Measurements from ENCODE around the gene TTC19. TPM values are rescaled to one million over a fixed set of nuclear protein-coding genes. Genes with fewer than 3 reads are reported as not detected.

Gene TTC19
- total and polyA plus RNA-seq, 2 donors (not counting 3 experiments of a cell fraction or from before 2014, with no cell fraction given): 7.8 to 32.8 TPM

DNA sequence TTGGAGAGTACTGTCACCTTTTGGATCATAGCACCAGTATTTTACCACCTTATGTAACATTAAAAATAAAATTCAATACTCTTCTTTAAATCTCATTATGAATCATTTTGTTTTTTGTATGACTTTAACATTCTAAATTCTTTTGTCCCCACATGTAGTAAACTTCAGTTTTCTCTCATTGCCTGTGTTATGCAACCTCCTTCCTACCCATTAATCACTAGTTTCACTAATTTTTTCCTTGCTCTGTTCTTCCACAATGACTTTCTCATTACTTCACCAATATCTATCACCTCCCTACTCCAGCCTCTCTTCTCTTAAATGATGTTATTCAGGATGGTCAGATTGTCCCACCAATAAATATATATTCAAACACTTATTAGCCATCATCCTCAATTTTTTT is 68.7 kb downstream of the TTC19 start:
- dilution Hi-C loops (cut with MboI; ENCODE audit: extremely low pct_ligation_motif_present, low sequenced_read_pairs): no loop called here
- H2AFZ ChIP-seq (ENCODE audit: low read depth, low read length): no peak overlapping the region
- no peak for TF ChIP-seq EZH2 (IDR thresholded peaks at IDR 0.05; ENCODE audit: borderline replicate concordance, low read depth, low read length, severe bottlenecking)
- TF ChIP-seq POLR2A (IDR thresholded peaks at IDR 0.05; ENCODE audit: low read depth, low read length): no peak
- TF ChIP-seq, protein P1, sequence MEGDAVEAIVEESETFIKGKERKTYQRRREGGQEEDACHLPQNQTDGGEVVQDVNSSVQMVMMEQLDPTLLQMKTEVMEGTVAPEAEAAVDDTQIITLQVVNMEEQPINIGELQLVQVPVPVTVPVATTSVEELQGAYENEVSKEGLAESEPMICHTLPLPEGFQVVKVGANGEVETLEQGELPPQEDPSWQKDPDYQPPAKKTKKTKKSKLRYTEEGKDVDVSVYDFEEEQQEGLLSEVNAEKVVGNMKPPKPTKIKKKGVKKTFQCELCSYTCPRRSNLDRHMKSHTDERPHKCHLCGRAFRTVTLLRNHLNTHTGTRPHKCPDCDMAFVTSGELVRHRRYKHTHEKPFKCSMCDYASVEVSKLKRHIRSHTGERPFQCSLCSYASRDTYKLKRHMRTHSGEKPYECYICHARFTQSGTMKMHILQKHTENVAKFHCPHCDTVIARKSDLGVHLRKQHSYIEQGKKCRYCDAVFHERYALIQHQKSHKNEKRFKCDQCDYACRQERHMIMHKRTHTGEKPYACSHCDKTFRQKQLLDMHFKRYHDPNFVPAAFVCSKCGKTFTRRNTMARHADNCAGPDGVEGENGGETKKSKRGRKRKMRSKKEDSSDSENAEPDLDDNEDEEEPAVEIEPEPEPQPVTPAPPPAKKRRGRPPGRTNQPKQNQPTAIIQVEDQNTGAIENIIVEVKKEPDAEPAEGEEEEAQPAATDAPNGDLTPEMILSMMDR (IDR thresholded peaks at IDR 0.05; ENCODE audit: extremely low read depth in 1 of 2, insufficient read depth in 1 of 2, low read depth in 1 of 2, low read length in 2 of 2): no peak
- TF ChIP-seq FOS (IDR thresholded peaks at IDR 0.05; ENCODE audit: borderline replicate concordance, insufficient read depth, low read length): no peak
- TF ChIP-seq POLR2AphosphoS5 (IDR thresholded peaks at IDR 0.05; ENCODE audit: insufficient read depth, low read depth, low read length): no peak
- no peak for TF ChIP-seq MYC (IDR thresholded peaks at IDR 0.05; ENCODE audit: low read depth, low read length)
- TF ChIP-seq, protein P2, sequence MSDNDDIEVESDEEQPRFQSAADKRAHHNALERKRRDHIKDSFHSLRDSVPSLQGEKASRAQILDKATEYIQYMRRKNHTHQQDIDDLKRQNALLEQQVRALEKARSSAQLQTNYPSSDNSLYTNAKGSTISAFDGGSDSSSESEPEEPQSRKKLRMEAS (IDR thresholded peaks at IDR 0.05; ENCODE audit: insufficient read depth, insufficient read length): no peak
- TF ChIP-seq JUN (IDR thresholded peaks at IDR 0.05; ENCODE audit: borderline replicate concordance, insufficient read depth, insufficient read length, low read depth): no peak
- TF ChIP-seq GATA2 (IDR thresholded peaks at IDR 0.05; ENCODE audit: insufficient read depth, insufficient read length, low read depth, low read length): no peak
- H3K4me1 ChIP-seq (ENCODE audit: control insufficient read depth, extremely low read depth, insufficient read depth, low read length): no peaks in the 10 kb centered on the region
- ChIA-PET CTCF (no interaction called here), POLR2A (no interaction called here)
- no peaks in the 10 kb centered on the region for H3K27me3 ChIP-seq (ENCODE audit: control insufficient read depth in 2 of 2, insufficient read depth in 2 of 2, low read length in 2 of 2)
- no peak for FAIRE-seq
- DNase-seq (ENCODE audit: low read depth, low spot score): no peak
- no peak overlapping the region for H3K4me2 ChIP-seq (ENCODE audit: insufficient read depth, low read length)
- intact Hi-C loops (cut with micrococcal nuclease): no loop called here
- BruUV-seq (replicated peaks): no TSS peak
- no peak overlapping the region for H3K4me3 ChIP-seq (replicated peaks in 1 of 3; ENCODE audit: insufficient read depth in 1 of 3, low read depth in 1 of 3, low read length in 3 of 3)
- H3K79me2 ChIP-seq (ENCODE audit: control insufficient read depth, insufficient read depth, low read length): no peaks in the 10 kb centered on the region
- no peaks in the 10 kb centered on the region for H4K20me1 ChIP-seq (replicated peaks; ENCODE audit: control insufficient read depth, extremely low read depth, insufficient read depth, low read length)
- H3K9me1 ChIP-seq (replicated peaks; ENCODE audit: control insufficient read depth, extremely low read depth, insufficient read depth, low read length): no peaks in the 10 kb centered on the region
- H3K36me3 ChIP-seq (ENCODE audit: control insufficient read depth in 2 of 2, extremely low read depth in 1 of 2, insufficient read depth in 2 of 2, low read length in 2 of 2): peaks cover 21 to 25% of the 10 kb centered on the region in 2 experiments
- no peak overlapping the region for H3K27ac ChIP-seq (ENCODE audit: insufficient read depth, low read depth, low read length)
- H3K9me3 ChIP-seq (replicated peaks; ENCODE audit: control insufficient read depth, insufficient read depth, low read length): no peaks in the 10 kb centered on the region
- no peak overlapping the region for H3K9ac ChIP-seq (replicated peaks; ENCODE audit: extremely low read depth, insufficient read depth, low read length)

All from endothelial cell of umbilical vein (primary cell).